Measurements from ENCODE around the gene MAST3.

GRCh38 chr19:18096258-18096657, 1.3 kb upstream of the MAST3 start:
- TF ChIP-seq CTCF (IDR thresholded peaks at IDR 0.05): no peak
- no peak for TF ChIP-seq POLR2AphosphoS5 (IDR thresholded peaks at IDR 0.05)
- TF ChIP-seq POLR2A (IDR thresholded peaks at IDR 0.05): no peak
- TF ChIP-seq EP300 (IDR thresholded peaks at IDR 0.05): no peak
